Measurements from ENCODE around the gene DENND1C.

The DENND1C gene, protein sequence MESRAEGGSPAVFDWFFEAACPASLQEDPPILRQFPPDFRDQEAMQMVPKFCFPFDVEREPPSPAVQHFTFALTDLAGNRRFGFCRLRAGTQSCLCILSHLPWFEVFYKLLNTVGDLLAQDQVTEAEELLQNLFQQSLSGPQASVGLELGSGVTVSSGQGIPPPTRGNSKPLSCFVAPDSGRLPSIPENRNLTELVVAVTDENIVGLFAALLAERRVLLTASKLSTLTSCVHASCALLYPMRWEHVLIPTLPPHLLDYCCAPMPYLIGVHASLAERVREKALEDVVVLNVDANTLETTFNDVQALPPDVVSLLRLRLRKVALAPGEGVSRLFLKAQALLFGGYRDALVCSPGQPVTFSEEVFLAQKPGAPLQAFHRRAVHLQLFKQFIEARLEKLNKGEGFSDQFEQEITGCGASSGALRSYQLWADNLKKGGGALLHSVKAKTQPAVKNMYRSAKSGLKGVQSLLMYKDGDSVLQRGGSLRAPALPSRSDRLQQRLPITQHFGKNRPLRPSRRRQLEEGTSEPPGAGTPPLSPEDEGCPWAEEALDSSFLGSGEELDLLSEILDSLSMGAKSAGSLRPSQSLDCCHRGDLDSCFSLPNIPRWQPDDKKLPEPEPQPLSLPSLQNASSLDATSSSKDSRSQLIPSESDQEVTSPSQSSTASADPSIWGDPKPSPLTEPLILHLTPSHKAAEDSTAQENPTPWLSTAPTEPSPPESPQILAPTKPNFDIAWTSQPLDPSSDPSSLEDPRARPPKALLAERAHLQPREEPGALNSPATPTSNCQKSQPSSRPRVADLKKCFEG

DNA sequence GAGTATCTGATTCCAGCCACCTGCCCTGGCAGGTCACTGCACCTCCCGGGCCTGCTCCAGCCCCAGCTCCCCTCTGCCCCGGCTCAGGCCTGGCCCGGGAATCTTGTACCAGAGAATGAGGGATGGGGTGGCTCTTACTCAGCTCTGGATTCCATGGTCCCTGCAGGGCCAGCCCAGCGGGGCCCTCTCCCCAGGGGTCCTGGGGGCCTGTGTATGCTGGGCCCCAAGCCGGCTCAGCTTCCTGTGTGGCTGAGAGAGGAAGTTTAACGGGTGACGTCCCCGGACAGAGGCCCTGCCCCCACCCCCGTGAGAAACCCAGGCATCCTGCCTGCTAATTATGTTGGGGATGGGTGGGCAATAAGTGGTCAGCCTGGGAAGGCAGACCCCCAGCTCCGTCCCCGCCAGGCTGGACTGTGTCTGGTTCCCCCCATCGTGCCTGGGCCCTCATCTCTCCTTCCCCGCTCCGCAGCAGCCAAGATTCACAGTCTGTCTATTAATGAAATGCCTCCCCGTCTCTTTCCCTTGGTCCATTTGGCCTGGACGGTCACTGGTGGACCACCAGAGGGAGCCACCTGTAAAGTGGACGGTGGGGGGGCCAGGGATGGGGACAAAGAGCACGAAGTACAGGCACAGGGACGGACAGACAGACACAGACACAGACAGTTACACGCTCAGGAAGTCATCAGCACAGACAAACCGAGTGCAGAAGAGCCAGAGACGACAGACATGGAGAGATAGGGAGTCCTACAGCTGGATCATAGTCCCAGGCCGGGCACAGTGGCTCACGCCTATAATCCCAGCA lies at the start of gene DENND1C:
TSS of gene DENND1C (minus strand) at position 247 of the 802 bp plus-strand sequence. CDS start at position 155, 92 bp downstream.
- DNase-seq (ENCODE audit: low spot score) = peak; percentile 73

DNA sequence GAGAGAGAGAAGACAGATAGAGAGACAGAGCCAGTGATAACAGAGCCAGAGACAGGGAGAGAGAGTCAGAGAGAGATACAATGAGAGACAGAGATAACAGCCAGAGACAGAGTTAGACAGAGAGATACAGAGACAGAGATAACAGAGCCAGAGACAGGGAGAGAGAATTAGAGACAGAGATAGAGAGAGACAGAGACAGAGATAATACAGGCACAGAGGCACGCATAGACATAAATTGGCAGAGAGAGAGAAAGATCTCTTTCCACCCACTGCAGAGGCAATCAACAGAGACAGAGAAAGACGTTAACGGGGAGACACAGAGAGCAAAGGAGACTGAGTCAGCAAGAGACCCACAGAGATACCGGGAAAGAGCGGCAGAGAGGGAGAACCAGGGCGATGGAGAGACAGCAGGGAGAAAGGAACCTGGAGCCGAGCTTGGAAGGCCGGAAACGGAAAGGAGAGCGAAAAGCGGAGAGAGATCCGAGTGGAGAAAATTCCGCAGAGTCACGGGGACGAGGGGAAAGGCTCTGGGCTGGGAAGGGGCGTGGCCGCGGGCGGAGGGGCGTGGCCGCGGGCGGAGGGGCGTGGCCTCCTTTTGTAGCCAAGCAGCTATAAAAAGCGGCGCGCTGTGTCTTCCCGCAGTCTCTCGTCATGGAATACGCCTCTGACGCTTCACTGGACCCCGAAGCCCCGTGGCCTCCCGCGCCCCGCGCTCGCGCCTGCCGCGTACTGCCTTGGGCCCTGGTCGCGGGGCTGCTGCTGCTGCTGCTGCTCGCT lies 49.0 kb upstream of the DENND1C start, which contains the start of gene TNFSF9:
TSS of gene TNFSF9 (plus strand) at position 641 of the 777 bp plus-strand sequence. CDS start at position 652, 11 bp downstream.
- DNase-seq (ENCODE audit: low spot score) = peak; percentile 84

DNA sequence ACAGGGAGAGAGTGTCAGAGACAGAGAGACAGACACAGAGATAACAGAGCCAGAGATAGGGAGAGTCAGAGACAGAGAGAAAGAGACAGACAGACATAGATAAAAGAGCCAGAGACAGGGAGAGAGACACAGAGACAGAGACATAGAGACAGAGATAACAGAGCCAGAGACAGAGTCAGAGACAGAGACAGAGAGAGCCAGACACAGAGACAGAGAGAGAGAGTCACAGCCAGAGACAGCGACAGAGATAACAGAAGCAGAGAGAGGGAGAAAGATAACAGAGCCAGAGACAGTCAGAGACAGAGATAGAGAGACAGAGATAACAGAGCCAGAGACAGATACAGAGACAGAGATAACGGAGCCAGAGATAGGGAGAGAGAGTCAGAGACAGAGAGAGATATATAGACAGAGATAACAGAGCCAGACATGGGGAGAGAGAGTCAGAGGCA lies 48.4 kb upstream of the DENND1C start:
- no peak for DNase-seq (ENCODE audit: low spot score)

DNA sequence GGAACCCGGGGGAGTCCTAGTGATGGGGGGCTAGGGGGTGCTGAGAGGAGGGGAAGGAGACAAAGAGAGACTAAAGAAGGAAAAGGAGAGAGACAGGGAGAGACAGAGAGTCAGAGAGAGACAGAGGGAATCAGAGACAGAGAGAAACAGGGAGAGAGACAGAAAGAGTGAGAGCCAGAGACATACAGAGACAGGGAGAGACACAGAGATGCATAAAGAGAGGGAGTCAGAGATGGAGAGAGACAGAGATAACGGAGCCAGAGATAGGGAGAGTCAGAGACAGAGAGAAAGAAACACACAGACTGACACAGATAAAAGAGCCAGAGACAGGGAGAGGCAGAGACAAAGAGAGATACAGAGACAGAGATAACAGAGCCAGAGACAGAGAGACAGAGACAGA lies 47.8 kb upstream of the DENND1C start:
- DNase-seq (ENCODE audit: low spot score) = no peak

DNA sequence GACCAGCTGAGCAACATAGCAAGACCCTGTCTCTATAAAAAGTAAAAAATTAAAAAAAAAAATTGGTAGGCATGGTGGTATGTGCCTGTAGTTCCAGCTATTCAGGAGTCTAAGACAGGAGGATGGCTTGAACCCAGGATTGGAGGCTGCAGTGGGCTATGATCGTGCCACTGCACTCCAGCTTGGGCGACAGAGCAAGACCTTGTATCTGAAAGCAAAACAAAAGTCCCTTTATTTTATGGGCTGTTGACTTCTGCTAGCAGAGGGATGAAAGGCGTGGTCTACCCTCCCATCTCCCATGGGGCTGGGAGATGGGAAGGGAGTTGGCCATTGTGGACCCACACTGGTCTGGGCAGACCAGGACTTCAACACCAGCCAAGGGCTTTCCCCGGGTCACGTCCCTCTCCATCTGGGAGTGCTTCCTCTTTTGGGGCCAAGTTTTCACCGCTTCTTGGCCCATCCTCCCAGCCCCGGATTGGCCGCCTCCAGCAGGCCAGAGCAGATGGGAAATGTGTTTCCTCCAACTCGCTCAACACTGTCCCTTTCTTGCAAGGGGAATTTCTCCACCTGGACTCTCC lies 47.0 kb upstream of the DENND1C start:
- no peak for DNase-seq (ENCODE audit: low spot score)

DNA sequence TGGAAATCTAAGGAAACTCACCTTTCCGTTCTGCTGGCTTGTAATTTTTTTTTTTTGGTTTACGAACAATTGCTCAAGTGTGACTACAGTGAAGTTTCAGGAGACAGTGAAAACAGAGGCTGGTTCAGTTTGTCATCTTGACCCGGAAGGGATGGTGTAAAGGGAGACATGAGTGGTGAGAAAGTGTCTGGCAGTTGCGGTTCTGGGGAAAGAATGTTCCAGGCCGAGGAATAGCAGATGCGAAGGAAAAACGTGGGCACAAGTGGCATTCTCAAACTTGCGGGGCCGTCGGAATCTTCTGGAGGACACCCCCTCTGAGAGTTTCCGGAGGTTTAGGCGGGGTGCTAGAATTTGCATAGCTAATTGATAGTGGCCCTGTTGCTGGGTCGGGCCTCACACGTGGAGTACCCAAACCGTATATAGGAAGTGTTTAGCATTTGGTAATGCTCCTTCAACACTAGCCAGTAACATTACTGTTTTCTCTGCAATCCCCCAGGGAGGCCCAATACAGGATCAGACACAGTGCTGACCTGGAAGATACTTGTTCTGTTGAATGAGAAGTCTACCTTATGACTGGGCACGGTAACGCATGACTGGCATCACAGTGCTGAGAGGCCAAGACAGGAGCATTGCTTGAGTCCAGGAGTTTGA lies 46.4 kb upstream of the DENND1C start:
- no peak for DNase-seq (ENCODE audit: low spot score)

DNA sequence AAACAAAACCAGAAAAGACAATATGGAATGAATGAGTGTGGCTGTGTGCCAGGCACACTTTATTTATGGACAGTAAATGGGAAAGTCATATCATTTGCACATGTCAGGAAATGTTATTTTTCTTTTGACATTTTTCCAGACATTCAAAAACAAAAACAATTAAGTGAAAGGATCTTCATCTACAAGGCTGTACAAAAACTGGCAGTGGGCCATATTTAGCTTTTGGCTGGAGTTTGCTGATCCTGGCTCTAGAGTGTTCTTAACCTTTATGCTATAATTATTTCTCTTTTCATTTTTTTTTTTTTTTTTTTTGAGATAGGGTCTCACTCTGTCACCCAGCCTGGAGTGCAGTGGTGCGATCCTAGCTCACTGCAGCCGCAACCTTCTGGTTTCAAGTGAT lies 42.7 kb upstream of the DENND1C start:
- DNase-seq (ENCODE audit: low spot score) = no peak

DNA sequence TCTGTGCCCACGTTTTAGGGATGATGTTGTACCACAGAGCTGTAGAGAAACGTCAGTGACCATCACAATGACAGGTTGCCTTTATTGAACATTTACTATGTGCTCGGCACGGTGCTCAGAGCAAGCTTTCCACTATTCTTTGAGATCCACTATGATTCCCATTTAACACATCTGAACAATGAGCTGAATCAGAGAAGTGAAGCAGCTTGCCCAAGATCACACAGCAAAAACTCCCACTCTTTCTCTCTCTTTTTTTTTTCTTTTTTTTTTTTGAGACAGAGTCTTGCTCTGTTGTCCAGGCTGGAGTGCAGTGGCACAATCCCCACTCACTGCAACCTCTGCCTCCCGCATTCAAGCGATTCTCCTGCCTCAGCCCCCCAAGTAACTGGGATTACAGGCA lies 41.1 kb upstream of the DENND1C start:
- no peak for DNase-seq (ENCODE audit: low spot score)

DNA sequence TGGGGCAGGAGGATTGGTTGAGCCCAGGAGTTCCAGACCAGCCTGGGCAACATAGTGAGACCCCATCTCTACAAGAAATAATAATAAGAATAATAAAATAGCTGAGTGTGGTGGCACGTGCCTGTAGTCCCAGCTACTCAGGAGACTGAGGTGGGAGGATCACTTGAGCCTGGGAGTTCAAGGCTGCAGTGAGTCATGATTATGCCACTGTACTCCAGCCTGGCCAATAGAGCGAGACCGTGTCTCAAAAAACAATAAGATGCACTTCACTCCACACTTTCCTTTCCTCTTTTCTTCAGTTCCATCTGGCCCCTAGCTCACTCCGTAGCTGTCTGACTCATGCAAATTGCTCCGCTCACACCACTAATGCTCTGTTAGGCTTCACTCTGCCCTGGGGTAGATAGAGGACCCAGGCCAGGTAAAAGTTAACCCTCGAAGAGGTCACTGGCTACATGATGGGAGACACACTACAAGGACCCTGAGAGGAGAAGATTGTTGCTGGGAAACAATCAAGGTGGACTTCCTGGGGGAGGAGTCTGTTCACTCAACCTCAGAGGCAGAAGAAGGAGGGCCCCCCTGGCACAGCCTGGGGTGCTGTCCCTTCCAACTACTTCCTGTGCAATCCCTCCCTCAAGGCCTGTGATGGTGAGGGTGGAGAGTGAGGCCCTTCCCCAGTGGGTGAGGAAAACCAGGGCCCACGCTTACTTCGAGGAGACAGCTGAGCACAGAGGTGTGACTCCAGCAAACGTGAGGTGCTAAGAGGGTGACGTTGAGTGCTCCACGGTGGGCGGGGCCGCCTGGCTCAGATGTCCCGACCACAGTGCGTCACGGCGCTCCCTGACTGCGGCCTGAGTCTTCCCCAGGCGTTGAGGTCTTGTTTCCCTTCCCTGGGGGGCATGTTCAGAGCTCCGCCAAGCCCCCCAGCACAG lies 40.4 kb upstream of the DENND1C start:
- DNase-seq (ENCODE audit: low spot score) = no peak

DNA sequence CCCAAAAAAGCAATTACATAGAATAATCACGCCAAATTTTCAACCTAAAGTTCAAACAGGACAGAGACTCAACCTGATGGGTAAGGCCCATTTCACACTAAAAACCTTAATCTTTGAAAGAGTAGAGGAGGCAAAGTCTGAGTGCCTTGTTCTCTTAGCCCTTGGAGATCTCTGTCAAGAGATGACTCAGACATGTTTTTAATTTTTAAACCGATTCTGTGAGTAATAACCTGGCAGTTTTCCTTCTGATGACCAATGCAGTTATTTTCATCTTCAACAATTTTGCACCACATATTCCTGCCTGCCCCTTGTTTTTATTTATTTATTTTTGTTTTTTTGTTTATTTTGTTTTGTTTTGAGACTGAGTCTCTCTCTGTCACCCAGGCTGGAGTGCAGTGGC lies 37.7 kb upstream of the DENND1C start:
- DNase-seq (ENCODE audit: low spot score) = peak; percentile 62

DNA sequence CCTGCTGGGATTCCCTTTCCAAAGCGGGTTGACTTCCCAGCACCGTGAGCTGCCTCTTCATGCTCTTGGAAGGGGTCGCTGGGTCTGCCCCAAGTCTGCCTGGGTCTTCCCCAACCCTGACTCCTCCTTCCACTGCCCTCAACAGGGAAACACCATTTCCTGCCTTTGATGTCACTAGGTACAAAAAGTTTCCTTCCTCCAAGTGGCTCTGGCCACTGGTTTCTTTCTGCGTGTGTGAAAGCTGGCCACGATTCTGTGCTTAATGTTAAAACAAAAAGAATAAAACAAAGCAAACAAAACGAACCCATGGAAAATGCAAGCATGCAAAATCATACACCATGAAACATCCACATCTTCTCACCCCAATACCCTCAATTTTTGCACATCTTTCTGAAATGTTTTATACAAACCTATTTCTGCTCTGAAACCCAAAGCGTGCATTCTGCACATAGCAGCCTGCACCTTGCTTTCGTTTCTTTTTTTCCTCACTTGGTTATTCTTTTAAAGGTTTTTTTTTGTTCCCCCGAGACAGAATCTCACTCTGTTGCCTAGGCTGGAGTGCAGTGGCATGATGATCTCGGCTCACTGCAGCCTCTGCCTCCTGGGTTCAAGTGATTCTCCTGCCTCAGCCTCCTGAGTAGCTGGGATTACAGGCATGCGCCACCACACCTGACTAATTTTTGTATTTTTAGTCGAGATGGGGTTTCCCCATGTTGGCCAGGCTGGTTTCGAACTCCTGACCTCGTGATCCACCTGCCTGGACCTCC lies 36.7 kb upstream of the DENND1C start:
- peak; percentile 63 for DNase-seq (ENCODE audit: low spot score)

DNA sequence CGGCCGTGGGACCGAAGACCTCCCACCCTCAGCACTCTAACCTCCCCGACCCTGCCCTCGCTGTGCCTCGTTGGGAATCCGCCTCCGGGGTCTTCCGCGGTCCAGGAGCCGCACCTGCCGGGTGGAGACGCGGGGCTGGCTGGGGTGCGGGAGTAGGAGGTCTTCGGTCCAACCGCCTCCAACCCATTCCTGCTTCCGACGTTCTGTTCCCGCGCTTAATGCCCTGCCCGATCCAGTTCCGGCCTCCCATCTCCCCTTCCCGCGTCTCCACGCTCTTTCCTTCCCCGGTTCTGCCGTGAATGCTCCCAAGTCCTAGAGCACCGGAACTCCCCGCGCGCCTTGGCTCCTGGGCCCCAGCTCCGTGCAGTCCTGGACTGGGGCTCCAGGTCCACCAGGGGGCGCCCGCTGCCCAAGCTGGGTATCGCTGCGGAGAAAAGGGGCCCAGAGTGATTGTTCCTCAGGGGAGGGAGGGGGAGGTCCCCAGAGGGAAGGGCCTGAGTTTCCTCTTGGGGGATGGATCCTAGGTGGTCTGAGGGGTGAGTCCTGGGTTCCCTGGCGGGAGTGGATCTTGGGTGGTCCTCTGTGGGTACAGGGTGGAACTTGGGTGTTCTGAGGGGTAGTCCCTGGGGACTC lies 35.2 kb upstream of the DENND1C start:
- peak; percentile 92 for DNase-seq (ENCODE audit: low spot score)

DNA sequence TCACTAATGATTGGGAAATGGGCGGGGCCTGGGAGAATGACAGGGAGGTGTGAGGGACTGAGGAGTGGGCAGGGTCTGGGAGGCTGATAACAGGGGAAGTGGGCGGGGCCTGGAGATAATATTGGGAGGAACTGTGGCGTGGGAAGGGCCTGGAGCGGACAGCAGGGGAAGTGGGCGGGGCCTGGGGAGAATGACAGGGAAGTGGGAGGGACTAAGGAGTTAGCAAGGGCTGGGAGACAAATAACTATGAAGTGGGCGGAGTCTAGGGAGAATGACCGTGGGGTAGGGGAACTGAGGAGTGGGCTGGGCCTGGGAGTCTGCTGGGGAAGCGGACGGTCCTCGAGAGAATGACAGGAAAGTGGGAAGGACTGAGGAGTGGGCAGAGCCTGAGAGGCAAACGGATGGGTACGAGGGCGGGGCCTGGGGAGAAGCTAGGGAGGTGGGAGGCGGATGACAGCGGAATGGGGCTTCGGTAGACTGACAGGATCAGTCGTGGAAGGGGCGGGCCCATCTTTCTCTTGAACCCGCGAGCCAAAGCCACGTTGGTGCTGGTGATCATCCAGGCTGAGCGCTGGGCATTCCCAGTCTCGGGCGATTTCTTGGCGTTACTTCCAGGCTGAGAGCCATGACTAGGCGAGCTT lies 34.6 kb upstream of the DENND1C start:
- DNase-seq (ENCODE audit: low spot score) = peak; percentile 87

DNA sequence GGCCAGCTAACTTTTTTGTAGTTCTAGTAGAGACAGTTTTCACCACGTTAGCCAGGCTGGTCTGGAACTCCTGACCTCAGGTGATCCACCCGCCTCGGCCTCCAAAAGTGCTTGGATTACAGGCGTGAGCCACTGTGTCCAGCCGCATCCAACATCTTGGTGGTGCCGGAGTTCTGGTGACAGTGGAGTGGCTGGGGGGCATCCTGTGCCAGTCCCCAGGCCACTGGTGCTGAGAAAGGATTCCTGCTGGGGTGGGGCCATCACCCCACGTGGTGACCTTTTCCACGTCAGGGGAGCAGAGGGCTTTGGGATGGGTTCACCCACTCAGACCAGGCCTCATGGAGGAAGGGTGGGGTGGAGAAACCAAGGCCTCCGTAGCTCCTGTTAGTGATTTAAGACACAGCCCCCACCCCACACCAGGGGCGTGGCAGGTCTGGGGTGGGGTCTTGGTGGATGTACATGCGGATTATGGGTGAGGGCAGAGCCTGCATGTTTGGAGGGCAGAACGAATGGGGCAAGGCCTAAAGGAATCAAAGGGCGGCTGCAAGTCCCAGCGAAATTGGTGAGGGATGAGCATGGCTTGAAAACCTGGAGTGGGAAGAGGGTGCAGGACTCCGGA lies 33.4 kb upstream of the DENND1C start:
- DNase-seq (ENCODE audit: low spot score) = no peak

DNA sequence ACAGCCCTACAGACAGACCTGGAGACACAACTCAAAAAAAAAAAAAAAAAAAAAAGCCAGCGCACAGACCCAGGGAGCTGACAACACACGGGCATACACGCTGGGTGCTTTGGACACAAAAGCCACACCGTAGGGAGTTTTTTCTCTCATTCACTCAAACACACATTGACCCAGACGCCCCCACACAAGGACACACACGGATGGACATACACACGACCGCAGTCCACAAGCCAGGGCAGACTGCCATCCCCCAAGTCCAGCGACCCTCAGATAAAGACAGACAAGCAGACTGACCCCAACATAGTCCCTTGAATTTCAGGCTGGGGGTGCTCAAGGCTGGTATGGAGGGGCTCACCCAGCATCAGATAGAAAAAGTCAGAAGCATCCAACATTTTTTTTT lies 32.5 kb upstream of the DENND1C start:
- DNase-seq (ENCODE audit: low spot score) = no peak

DNA sequence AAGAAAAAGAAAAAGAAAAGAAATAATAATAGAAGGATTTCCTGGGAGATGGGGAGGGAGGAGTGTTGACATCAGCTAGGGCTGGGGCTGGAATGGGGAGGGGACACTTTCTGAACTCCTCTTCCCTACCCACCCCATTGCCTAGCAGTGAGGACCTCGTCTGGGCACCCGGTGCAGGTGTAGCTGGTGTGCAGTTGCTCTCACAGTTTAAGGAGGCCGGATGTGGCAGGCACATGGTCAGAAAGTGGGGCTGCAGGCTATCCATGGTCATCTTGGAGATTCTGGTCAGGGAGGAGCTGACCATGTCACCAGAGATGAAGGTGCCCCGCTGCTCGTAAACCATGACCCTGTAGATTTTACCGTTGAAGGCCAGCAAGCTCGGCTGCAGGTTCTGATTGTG lies 29.0 kb upstream of the DENND1C start:
- no peak for DNase-seq (ENCODE audit: low spot score)

Measured in activated CD4-positive, alpha-beta T cell treated with anti-CD3 and anti-CD28 coated beads, Interleukin-2, Interleukin-4, amounts not matched to agents 100 ng/mL and 50 ng/mL, durations not matched to agents 16 hours and 8 hours (primary cell).